ENCODE data around the gene NRXN3.

DNA sequence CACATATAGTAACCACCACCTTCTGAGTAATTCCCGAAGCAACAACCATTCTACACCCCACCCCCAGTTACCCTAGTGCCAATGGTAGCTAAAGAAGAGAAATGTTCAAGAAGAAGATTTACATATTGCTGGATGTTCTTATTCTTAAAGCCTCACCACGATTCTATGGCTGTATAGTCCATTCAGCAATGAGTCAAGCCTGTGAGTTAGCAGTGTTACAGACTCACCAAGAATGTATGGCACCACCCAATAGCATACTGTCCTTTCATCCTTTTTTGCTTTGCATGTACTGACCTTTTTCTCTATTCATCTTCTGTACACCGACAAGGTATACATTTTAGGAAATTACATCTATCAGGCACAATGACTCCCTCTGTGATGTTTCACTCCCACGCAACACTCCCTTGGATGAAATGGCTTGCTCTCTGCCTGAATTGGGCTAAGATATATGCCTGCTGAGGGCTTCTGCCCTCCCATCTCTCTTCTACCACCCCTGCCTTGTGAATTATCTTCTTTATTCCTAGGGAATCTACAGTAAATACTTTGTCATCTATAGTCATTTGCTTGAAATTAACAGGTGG lies 1095.3 kb downstream of the NRXN3 start:
- TF ChIP-seq, protein P1, sequence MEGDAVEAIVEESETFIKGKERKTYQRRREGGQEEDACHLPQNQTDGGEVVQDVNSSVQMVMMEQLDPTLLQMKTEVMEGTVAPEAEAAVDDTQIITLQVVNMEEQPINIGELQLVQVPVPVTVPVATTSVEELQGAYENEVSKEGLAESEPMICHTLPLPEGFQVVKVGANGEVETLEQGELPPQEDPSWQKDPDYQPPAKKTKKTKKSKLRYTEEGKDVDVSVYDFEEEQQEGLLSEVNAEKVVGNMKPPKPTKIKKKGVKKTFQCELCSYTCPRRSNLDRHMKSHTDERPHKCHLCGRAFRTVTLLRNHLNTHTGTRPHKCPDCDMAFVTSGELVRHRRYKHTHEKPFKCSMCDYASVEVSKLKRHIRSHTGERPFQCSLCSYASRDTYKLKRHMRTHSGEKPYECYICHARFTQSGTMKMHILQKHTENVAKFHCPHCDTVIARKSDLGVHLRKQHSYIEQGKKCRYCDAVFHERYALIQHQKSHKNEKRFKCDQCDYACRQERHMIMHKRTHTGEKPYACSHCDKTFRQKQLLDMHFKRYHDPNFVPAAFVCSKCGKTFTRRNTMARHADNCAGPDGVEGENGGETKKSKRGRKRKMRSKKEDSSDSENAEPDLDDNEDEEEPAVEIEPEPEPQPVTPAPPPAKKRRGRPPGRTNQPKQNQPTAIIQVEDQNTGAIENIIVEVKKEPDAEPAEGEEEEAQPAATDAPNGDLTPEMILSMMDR (IDR thresholded peaks at IDR 0.05): no peak
- TF ChIP-seq POLR2AphosphoS5 (IDR thresholded peaks at IDR 0.05; ENCODE audit: low read depth, low read length) (no peak), SIN3A (IDR thresholded peaks at IDR 0.05; ENCODE audit: borderline replicate concordance, insufficient read depth, low read depth, low read length) (no peak), TCF7L2 (IDR thresholded peaks at IDR 0.05; ENCODE audit: low read depth, low read length) (no peak)
- TF ChIP-seq, protein P2, sequence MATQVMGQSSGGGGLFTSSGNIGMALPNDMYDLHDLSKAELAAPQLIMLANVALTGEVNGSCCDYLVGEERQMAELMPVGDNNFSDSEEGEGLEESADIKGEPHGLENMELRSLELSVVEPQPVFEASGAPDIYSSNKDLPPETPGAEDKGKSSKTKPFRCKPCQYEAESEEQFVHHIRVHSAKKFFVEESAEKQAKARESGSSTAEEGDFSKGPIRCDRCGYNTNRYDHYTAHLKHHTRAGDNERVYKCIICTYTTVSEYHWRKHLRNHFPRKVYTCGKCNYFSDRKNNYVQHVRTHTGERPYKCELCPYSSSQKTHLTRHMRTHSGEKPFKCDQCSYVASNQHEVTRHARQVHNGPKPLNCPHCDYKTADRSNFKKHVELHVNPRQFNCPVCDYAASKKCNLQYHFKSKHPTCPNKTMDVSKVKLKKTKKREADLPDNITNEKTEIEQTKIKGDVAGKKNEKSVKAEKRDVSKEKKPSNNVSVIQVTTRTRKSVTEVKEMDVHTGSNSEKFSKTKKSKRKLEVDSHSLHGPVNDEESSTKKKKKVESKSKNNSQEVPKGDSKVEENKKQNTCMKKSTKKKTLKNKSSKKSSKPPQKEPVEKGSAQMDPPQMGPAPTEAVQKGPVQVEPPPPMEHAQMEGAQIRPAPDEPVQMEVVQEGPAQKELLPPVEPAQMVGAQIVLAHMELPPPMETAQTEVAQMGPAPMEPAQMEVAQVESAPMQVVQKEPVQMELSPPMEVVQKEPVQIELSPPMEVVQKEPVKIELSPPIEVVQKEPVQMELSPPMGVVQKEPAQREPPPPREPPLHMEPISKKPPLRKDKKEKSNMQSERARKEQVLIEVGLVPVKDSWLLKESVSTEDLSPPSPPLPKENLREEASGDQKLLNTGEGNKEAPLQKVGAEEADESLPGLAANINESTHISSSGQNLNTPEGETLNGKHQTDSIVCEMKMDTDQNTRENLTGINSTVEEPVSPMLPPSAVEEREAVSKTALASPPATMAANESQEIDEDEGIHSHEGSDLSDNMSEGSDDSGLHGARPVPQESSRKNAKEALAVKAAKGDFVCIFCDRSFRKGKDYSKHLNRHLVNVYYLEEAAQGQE (IDR thresholded peaks at IDR 0.05; ENCODE audit: insufficient read depth in 1 of 2, low read depth in 2 of 2, low read length in 1 of 2): no peak

All from Panc1 (cell line).